IMR-90 (cell line): Measurements from ENCODE around the gene ANKH.

Experiments
- CEBPB ChIP-seq: IDR thresholded peaks from 2 replicates; pipeline ENCODE4 v1.6.1; 2012; ENCODE audit warnings: low read depth, low read length, improper control_type of control experiment
- CHD1 ChIP-seq: IDR thresholded peaks from 2 replicates; pipeline ENCODE4 v1.6.1; 2012; ENCODE audit warnings: low read depth, low read length, improper control_type of control experiment
- CTCF ChIP-seq: conservative IDR thresholded peaks from 2 replicates; pipeline ENCODE4 v1.5.1; 2012; ENCODE audit warnings: mild to moderate bottlenecking, low read depth, low read length, improper control_type of control experiment
- ELK1 ChIP-seq: fragments of 150-350 bp; IDR thresholded peaks from 2 replicates; pipeline ENCODE4 v1.6.1; 2016; ENCODE audit warnings: low read depth, mild to moderate bottlenecking, low read length, moderate library complexity, borderline replicate concordance
- MAFK ChIP-seq: IDR thresholded peaks from 2 replicates; pipeline ENCODE4 v1.6.1; 2012; ENCODE audit warnings: low read depth, low read length, improper control_type of control experiment
- MAZ ChIP-seq: IDR thresholded peaks from 2 replicates; pipeline ENCODE4 v1.6.1; 2012; ENCODE audit warnings: low read depth, mild to moderate bottlenecking, low read length, improper control_type of control experiment, moderate library complexity, borderline replicate concordance
- MXI1 ChIP-seq: IDR thresholded peaks from 2 replicates; pipeline ENCODE4 v1.6.1; 2012; ENCODE audit warnings: low read depth, mild to moderate bottlenecking, low read length, moderate library complexity, borderline replicate concordance
- NFE2L2 ChIP-seq: fragments of 150-350 bp; IDR thresholded peaks from 2 replicates; pipeline ENCODE4 v1.6.1; 2016; ENCODE audit warnings: low read depth, mild to moderate bottlenecking, low read length
- POLR2A ChIP-seq: IDR thresholded peaks from 2 replicates; pipeline ENCODE4 v1.6.1; 2012; ENCODE audit warnings: mild to moderate bottlenecking, low read depth, low read length
- RAD21 ChIP-seq: IDR thresholded peaks from 2 replicates; pipeline ENCODE4 v1.6.1; 2012; ENCODE audit warnings: low read length, improper control_type of control experiment
- RCOR1 ChIP-seq: IDR thresholded peaks from 2 replicates; pipeline ENCODE4 v1.6.1; 2012; ENCODE audit warnings: mild to moderate bottlenecking, low read length, improper control_type of control experiment; ENCODE audit not compliant: insufficient replicate concordance
- RFX5 ChIP-seq: IDR thresholded peaks from 2 replicates; pipeline ENCODE4 v1.8.0; 2012; ENCODE audit warnings: low read depth, mild to moderate bottlenecking, low read length, moderate library complexity
- SMC3 ChIP-seq: fragments of 150-350 bp; IDR thresholded peaks from 2 replicates; pipeline ENCODE4 v1.6.1; 2016; ENCODE audit warnings: low read depth, mild to moderate bottlenecking, antibody characterized with exemption, low read length, moderate library complexity
- USF2 ChIP-seq: fragments of 150-350 bp; IDR thresholded peaks from 2 replicates; pipeline ENCODE4 v1.6.1; 2017; ENCODE audit warnings: mild to moderate bottlenecking, antibody characterized with exemption, low read length, low read depth

- TF ChIP-seq RCOR1, result no peak
- peak; percentile 98 for TF ChIP-seq CTCF
- TF ChIP-seq RAD21, result peak; percentile 99
- peak; percentile 52; the same call in 1 of the 2 replicates for TF ChIP-seq POLR2A
- TF ChIP-seq MAZ, result no peak
- TF ChIP-seq RFX5, result no peak
- TF ChIP-seq MAFK, result no peak
- TF ChIP-seq CEBPB, result peak; percentile 55; the same call in 1 of the 2 replicates
- no peak for TF ChIP-seq CHD1
- peak; percentile 99 for TF ChIP-seq SMC3
- TF ChIP-seq USF2, result no peak
- no peak for TF ChIP-seq MXI1
- TF ChIP-seq ELK1, result no peak
- no peak for TF ChIP-seq NFE2L2
These were observed 144.1 kb downstream of the ANKH start for GRCh38 chr5:14727428-14727865.
